WERI-Rb-1 (cell line): ENCODE data around the gene PTGDR.

Experiments used
- DNase-seq: peaks from one replicate; pipeline ENCODE4 v3.0.0-alpha.2; 2020
- H3K27ac ChIP-seq: fragments of 250-450 bp; sonication (Bioruptor Pico); 2 replicates; pipeline ENCODE4 v1.5.1; 2020; ENCODE audit warnings: mild to moderate bottlenecking, moderate library complexity
- H3K27me3 ChIP-seq: fragments of 250-450 bp; sonication (Bioruptor Pico); 2 replicates; pipeline ENCODE4 v1.5.1; 2021; ENCODE audit warnings: mild to moderate bottlenecking, low read depth, moderate library complexity; ENCODE audit not compliant: insufficient read depth, severe bottlenecking
- H3K36me3 ChIP-seq: fragments of 250-450 bp; sonication (Bioruptor Pico); 2 replicates; pipeline ENCODE4 v1.5.1; 2020; ENCODE audit warnings: mild to moderate bottlenecking, moderate library complexity
- H3K4me3 ChIP-seq: 2 replicates; pipeline ENCODE4 v1.5.1; 2011; ENCODE audit warnings: low read depth, mild to moderate bottlenecking, control low read depth, low read length
- H3K9me3 ChIP-seq: fragments of 250-450 bp; sonication (Bioruptor Pico); 2 replicates; pipeline ENCODE4 v1.5.1; 2021; ENCODE audit warnings: mild to moderate bottlenecking, moderate library complexity; ENCODE audit not compliant: severe bottlenecking
- TF ChIP-seq, protein P1 (sequence below): IDR thresholded peaks from 2 replicates; pipeline ENCODE4 v1.5.1; 2011; ENCODE audit warnings: low read depth, mild to moderate bottlenecking, control low read depth, inconsistent platforms, low read length

The PTGDR gene

DNA sequence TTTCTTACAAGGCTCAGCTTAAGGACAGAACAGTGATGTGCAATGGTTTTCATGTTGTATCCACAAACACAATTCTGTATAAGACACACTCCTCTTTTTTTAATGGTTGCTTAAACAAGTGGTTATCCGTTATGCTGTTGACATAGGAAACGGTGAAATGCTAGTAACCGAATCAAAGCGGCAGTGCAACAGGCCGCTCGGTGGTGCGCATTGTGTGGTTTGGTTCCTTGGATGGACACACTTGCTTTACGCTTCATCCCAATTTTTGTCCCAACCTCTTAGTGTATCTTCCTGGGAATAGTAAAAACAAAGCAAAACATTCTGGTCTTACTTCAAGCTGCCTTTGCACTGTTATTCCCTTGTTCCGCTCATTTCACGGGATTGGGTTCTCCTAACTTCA lies 46.0 kb downstream of the PTGDR start:
- TF ChIP-seq, protein P1, sequence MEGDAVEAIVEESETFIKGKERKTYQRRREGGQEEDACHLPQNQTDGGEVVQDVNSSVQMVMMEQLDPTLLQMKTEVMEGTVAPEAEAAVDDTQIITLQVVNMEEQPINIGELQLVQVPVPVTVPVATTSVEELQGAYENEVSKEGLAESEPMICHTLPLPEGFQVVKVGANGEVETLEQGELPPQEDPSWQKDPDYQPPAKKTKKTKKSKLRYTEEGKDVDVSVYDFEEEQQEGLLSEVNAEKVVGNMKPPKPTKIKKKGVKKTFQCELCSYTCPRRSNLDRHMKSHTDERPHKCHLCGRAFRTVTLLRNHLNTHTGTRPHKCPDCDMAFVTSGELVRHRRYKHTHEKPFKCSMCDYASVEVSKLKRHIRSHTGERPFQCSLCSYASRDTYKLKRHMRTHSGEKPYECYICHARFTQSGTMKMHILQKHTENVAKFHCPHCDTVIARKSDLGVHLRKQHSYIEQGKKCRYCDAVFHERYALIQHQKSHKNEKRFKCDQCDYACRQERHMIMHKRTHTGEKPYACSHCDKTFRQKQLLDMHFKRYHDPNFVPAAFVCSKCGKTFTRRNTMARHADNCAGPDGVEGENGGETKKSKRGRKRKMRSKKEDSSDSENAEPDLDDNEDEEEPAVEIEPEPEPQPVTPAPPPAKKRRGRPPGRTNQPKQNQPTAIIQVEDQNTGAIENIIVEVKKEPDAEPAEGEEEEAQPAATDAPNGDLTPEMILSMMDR = no peak
- no peak for DNase-seq
- H3K27ac ChIP-seq = no peak overlapping the region
- H3K36me3 ChIP-seq = no peaks in the 10 kb centered on the region
- no peaks in the 10 kb centered on the region for H3K9me3 ChIP-seq
- peak overlapping the region; percentile 59 for H3K4me3 ChIP-seq
- H3K27me3 ChIP-seq = peaks cover 5% of the 10 kb centered on the region

DNA sequence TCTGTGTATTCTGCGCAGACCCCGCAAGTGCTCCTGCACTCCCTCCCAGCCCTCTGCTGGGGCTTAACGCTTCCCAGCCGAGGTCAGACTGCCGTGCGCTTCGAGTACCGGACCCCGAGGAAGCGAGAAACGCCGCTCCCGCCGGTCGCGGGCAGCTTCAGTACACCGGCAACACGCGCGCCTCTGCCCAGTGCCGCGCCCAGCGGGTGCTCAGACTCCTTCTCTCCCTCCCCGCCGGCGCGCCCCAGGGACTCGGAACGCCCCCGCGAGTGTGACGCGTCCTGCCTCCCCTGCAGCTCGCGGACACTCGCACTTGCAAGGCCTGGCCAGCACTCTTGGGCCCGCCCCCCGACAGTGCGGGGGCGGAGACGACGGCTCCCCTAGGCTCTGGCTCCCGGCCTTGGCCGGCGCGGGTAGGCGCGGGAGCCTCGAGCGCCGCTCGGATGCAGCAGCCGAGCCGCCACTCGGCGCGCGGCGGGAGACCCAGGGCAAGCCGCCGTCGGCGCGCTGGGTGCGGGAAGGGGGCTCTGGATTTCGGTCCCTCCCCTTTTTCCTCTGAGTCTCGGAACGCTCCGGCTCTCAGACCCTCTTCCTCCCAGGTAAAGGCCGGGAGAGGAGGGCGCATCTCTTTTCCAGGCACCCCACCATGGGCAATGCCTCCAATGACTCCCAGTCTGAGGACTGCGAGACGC lies 46.6 kb downstream of the PTGDR start, which contains the start of gene PTGER2:
Gene PTGER2 (plus strand): TSS at position 410 of the 692 bp plus-strand sequence. CDS start 237 bp downstream, at position 647.
- Histone ChIP-seq H3K27ac (no peak within 1 kb of the TSS), H3K4me3 (peak within 1 kb of the TSS; percentile 59), H3K36me3 (no peaks in the 10 kb centered on the region), H3K9me3 (no peaks in the 10 kb centered on the region), H3K27me3 (peaks cover 5% of the 10 kb centered on the region)
- TF ChIP-seq, protein P1 = no peak
- DNase-seq = peak; percentile 89

DNA sequence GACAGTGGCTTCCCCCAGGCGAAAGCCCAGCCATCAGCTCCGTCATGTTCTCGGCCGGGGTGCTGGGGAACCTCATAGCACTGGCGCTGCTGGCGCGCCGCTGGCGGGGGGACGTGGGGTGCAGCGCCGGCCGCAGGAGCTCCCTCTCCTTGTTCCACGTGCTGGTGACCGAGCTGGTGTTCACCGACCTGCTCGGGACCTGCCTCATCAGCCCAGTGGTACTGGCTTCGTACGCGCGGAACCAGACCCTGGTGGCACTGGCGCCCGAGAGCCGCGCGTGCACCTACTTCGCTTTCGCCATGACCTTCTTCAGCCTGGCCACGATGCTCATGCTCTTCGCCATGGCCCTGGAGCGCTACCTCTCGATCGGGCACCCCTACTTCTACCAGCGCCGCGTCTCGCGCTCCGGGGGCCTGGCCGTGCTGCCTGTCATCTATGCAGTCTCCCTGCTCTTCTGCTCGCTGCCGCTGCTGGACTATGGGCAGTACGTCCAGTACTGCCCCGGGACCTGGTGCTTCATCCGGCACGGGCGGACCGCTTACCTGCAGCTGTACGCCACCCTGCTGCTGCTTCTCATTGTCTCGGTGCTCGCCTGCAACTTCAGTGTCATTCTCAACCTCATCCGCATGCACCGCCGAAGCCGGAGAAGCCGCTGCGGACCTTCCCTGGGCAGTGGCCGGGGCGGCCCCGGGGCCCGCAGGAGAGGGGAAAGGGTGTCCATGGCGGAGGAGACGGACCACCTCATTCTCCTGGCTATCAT lies 47.3 kb downstream of the PTGDR start:
- H3K9me3 ChIP-seq = no peaks in the 10 kb centered on the region
- peaks cover 5% of the 10 kb centered on the region for H3K27me3 ChIP-seq
- peak; percentile 10 for DNase-seq
- H3K4me3 ChIP-seq = peak overlapping the region; percentile 59
- H3K27ac ChIP-seq = no peak overlapping the region
- no peaks in the 10 kb centered on the region for H3K36me3 ChIP-seq
- TF ChIP-seq, protein P1 = no peak

DNA sequence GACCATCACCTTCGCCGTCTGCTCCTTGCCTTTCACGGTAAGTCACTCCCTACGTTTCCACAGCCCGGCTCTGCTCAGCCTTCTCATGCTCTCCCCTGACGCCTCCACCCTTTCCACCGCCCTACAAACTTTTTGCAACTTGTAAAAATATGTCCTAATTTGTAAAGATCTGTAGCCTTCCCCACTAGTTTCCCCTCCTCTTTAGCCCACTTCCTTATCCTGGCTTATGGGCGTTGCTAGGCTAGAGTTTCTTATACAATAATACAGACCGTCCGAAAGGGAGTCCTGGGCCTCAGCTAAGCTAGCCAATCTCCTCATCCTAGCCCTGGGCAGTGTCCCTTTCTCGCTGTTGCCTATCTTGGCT lies 47.8 kb downstream of the PTGDR start:
- Histone ChIP-seq H3K27me3 (peaks cover 5% of the 10 kb centered on the region), H3K27ac (no peak overlapping the region), H3K9me3 (no peaks in the 10 kb centered on the region), H3K36me3 (no peaks in the 10 kb centered on the region), H3K4me3 (no peak overlapping the region)
- no peak for DNase-seq
- TF ChIP-seq, protein P1 = no peak

DNA sequence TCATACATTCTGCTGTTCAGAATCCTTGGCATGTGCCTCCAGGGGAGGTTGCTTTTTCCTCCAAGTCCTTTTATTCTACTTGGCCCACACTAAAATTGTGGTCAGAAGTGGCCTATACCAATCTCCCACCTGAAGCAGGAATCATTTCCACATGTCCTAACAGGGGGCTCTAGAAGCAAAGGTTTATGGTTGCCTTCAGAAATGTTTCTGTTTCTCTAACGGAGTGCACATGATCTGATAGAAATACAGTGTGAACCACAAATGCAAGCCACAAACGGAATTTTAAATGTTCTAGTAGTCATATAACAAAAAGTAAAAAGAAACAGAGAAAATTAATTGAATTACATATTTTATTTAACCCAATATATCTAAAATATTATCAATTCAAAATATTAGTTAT lies 50.6 kb downstream of the PTGDR start:
- TF ChIP-seq, protein P1 = no peak
- Histone ChIP-seq H3K27ac (no peak overlapping the region), H3K27me3 (peaks cover 5% of the 10 kb centered on the region), H3K36me3 (no peaks in the 10 kb centered on the region), H3K9me3 (peaks cover 1% of the 10 kb centered on the region), H3K4me3 (no peak overlapping the region)
- no peak for DNase-seq
